ENCODE measurements around the gene IGFBP1.
"Not testable (repeated sequence)": the region's sequence is repeated elsewhere in the genome, so short reads cannot be mapped to it uniquely, and the experiment has no call there.

Gene IGFBP1

GRCh38 chr7:45927721-45928120 is 39.4 kb downstream of the IGFBP1 start:
- Mint-ChIP-seq H3K4me3 (no peak overlapping the region), H3K27me3 (peaks cover 22% of the 10 kb centered on the region), H3K9me3 (no peaks in the 10 kb centered on the region), H3K4me1 (ENCODE audit: low read depth) (peaks cover 7% of the 10 kb centered on the region), H3K36me3 (ENCODE audit: low read depth) (no peaks in the 10 kb centered on the region), H3K27ac (no peak overlapping the region)

DNA sequence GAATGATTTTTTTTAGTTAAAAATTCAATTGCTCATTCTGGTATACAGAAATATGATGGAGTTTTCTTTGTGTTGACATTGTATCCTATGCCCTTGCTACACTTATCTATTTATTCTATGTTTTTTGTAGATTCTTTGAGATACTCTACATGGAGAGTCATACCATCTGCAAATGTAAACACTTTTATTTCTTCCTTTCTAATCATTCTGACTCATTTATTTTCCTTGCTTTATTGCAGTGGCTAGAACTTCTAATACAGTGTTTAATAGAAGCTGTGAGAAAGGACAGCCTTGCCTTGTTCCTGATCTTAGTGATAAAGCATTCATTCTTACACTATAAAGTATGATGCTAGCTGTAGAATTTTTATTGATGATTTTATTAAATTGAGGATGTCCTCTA is 42.7 kb downstream of the IGFBP1 start:
- H3K9me3 Mint-ChIP-seq, result no peaks in the 10 kb centered on the region
- no peak overlapping the region for H3K4me3 Mint-ChIP-seq
- no peak overlapping the region for H3K27ac Mint-ChIP-seq
- no peaks in the 10 kb centered on the region for H3K4me1 Mint-ChIP-seq (ENCODE audit: low read depth)
- H3K27me3 Mint-ChIP-seq, result peaks cover 13% of the 10 kb centered on the region
- H3K36me3 Mint-ChIP-seq (ENCODE audit: low read depth), result no peaks in the 10 kb centered on the region

GRCh38 chr7:45937301-45937700 is 49.0 kb downstream of the IGFBP1 start:
- Mint-ChIP-seq H3K4me1 (ENCODE audit: low read depth) (peaks cover 17% of the 10 kb centered on the region), H3K4me3 (no peak overlapping the region), H3K27me3 (peaks cover 18% of the 10 kb centered on the region), H3K36me3 (ENCODE audit: low read depth) (no peaks in the 10 kb centered on the region), H3K9me3 (peaks cover 5% of the 10 kb centered on the region), H3K27ac (no peak overlapping the region)

GRCh38 chr7:45937862-45938261 is 49.6 kb downstream of the IGFBP1 start:
- H3K4me3 Mint-ChIP-seq, result no peak overlapping the region
- H3K36me3 Mint-ChIP-seq (ENCODE audit: low read depth), result no peaks in the 10 kb centered on the region
- peaks cover 18% of the 10 kb centered on the region for H3K27me3 Mint-ChIP-seq
- peaks cover 17% of the 10 kb centered on the region for H3K4me1 Mint-ChIP-seq (ENCODE audit: low read depth)
- peaks cover 5% of the 10 kb centered on the region for H3K9me3 Mint-ChIP-seq
- no peak overlapping the region for H3K27ac Mint-ChIP-seq

- H3K27ac Mint-ChIP-seq, result no peak overlapping the region
- no peak overlapping the region for H3K4me3 Mint-ChIP-seq
- H3K4me1 Mint-ChIP-seq (ENCODE audit: low read depth), result peaks cover 17% of the 10 kb centered on the region
- peaks cover 12% of the 10 kb centered on the region for H3K27me3 Mint-ChIP-seq
- peaks cover 5% of the 10 kb centered on the region for H3K9me3 Mint-ChIP-seq
- no peaks in the 10 kb centered on the region for H3K36me3 Mint-ChIP-seq (ENCODE audit: low read depth)
Measured at GRCh38 chr7:45938626-45939302, 50.5 kb downstream of the IGFBP1 start.

- peaks cover 17% of the 10 kb centered on the region for H3K4me1 Mint-ChIP-seq (ENCODE audit: low read depth)
- H3K9me3 Mint-ChIP-seq, result peaks cover 5% of the 10 kb centered on the region
- H3K36me3 Mint-ChIP-seq (ENCODE audit: low read depth), result no peaks in the 10 kb centered on the region
- H3K27me3 Mint-ChIP-seq, result peaks cover 8% of the 10 kb centered on the region
- no peak overlapping the region for H3K4me3 Mint-ChIP-seq
- H3K27ac Mint-ChIP-seq, result no peak overlapping the region
Measured at GRCh38 chr7:45939574-45939973, 51.3 kb downstream of the IGFBP1 start.

DNA sequence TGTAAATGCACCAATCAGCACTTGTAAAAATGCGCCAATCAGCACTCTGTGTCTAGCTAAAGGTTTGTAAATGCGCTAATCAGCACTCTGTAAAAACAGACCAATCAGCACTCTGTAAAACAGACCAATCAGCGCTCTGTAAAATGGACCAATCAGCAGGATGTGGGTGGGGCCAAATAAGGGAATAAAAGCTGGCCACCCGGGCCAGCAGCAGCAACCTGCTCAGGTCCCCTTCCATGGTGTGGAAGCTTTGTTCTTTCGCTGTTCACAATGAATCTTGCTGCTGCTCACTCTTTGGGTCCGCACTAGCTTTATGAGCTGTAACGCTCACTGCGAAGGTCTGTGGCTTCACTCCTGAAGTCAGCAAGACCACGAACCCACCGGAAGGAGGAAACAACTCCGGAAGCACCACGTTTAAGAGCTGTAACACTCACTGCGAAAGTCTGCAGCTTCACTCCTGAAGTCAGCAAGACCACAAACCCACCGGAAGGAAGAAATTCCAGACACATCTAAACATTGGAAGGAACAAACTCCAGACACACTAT is 52.0 kb downstream of the IGFBP1 start:
- Mint-ChIP-seq H3K27ac (peak overlapping the region; percentile 80), H3K4me3 (peak overlapping the region; percentile 82)
- not testable (repeated sequence) for H3K9me3 Mint-ChIP-seq

GRCh38 chr7:45940939-45941338 is 52.7 kb downstream of the IGFBP1 start:
- H3K27ac Mint-ChIP-seq, result peak overlapping the region; percentile 80
- peaks cover 8% of the 10 kb centered on the region for H3K27me3 Mint-ChIP-seq
- H3K9me3 Mint-ChIP-seq, result peaks cover 5% of the 10 kb centered on the region
- H3K36me3 Mint-ChIP-seq (ENCODE audit: low read depth), result no peaks in the 10 kb centered on the region
- H3K4me3 Mint-ChIP-seq, result peak overlapping the region; percentile 82
- H3K4me1 Mint-ChIP-seq (ENCODE audit: low read depth), result peaks cover 17% of the 10 kb centered on the region

More for the DNA sequence above, 52.0 kb downstream of the IGFBP1 start:
- H3K27me3 Mint-ChIP-seq; H3K36me3 Mint-ChIP-seq (ENCODE audit: low read depth): not testable (repeated sequence)
- H3K4me1 Mint-ChIP-seq (ENCODE audit: low read depth), result peaks cover 17% of the 10 kb centered on the region

All from stimulated activated naive CD8-positive, alpha-beta T cell treated with anti-CD3 and anti-CD28 coated beads, Interleukin-15, Interleukin-2, amounts not matched to agents 100 ng/mL and 50 ng/mL, for 24 hours (primary cell).